Activated naive CD8-positive, alpha-beta T cell treated with anti-CD3 and anti-CD28 coated beads, Interleukin-2, amount 10 ng/mL, durations not matched to agents 7 days and 5 days (primary cell): ENCODE measurements around the gene IP6K3. TPM values are rescaled to one million over a fixed set of nuclear protein-coding genes. Genes with fewer than 3 reads are reported as not detected.
A peak's percentile ranks its signal among the peaks of the same experiment; 100 is the strongest.

Experiments used
- ATAC-seq: fragments of 150-1000 bp; cut with Tn5 transposase; one replicate; pipeline ENCODE4 v1.10.0; 2021; ENCODE audit warnings: low read depth, moderate library complexity
- POLR2A ChIA-PET: fragments of 350-600 bp; sonication (Branson Sonifier 250); formaldehyde crosslinking; loops from one replicate; lab custom pipeline; 2021; ENCODE audit warnings: antibody characterized with exemption; lab: Charles Lee
- DNase-seq: peaks from one replicate; pipeline ENCODE4 v3.0.0; 2021
- H3K27ac Mint-ChIP-seq: one replicate; pipeline ENCODE4 v1.8.0; 2022; ENCODE audit warnings: mild to moderate bottlenecking, mixed read lengths
- H3K27me3 Mint-ChIP-seq: one replicate; pipeline ENCODE4 v1.8.0; 2022; ENCODE audit warnings: mild to moderate bottlenecking, moderate library complexity, mixed read lengths
- H3K36me3 Mint-ChIP-seq: one replicate; pipeline ENCODE4 v1.8.0; 2021; ENCODE audit warnings: mild to moderate bottlenecking, mixed read lengths
- H3K4me1 Mint-ChIP-seq: one replicate; pipeline ENCODE4 v1.8.0; 2021; ENCODE audit warnings: mixed read lengths
- H3K4me3 Mint-ChIP-seq: one replicate; pipeline ENCODE4 v1.8.0; 2022; ENCODE audit warnings: mild to moderate bottlenecking, moderate library complexity, mixed read lengths
- H3K9me3 Mint-ChIP-seq: one replicate; pipeline ENCODE4 v1.8.0; 2021; ENCODE audit warnings: mixed read lengths
- microRNA-seq: library from miRNA; unstranded; fragments of <30 nt; microRNA quantifications from one replicate; pipeline ENCODE4 v1.2.0, GENCODE V29; 2022
- total RNA-seq, 2 experiments: library from RNA; stranded (reverse); gene quantifications; one replicate each; pipeline ENCODE4 v1.2.3, GENCODE V29; 2021

Gene IP6K3
- total RNA-seq, 2 experiments from 2014 or later, result not detected

DNA sequence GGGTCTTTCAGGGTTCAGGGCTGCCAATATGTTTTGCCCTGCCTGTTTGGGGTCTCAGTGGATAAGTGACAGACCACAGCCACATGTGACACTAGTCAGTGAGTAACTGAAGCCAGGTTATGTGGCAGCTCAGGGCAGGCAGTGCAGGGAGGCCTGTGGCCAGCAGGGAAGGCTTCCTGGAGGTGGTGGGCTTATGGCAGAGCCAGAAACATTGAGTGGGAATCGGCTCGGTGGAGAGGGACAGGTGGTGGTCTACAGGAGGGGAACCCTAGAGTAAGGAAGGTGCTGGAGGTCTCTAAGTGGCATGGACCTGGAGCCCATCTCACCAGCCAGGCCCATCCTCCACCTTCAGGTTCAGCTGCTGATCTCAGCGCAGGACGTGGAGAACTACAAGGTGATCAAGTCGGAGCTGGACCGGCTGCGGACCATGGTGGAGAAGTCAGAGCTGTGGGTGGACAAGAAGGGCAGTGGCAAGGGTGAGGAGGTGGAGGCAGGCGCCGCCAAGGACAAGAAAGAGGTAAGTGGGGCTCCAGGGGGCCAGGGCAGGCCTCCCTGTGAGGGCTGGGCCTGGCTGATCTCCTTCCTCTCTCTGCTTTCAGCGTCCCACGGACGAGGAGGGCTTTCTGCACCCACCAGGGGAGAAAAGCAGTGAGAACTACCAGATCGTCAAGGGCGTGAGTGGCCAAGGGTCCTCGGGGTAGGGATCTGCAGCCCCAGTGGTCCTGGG lies 70.1 kb downstream of the IP6K3 start:
- POLR2A ChIA-PET, result no interaction called here
- DNase-seq, result no peak
- Mint-ChIP-seq H3K27me3 (no peaks in the 10 kb centered on the region), H3K9me3 (no peaks in the 10 kb centered on the region), H3K4me1 (peaks cover 4% of the 10 kb centered on the region), H3K27ac (no peak overlapping the region), H3K4me3 (no peak overlapping the region), H3K36me3 (peaks cover 23% of the 10 kb centered on the region)
- no peak for ATAC-seq

- H3K4me1 Mint-ChIP-seq, result peaks cover 4% of the 10 kb centered on the region
- no peak overlapping the region for H3K27ac Mint-ChIP-seq
- no peak for DNase-seq
- H3K9me3 Mint-ChIP-seq, result no peaks in the 10 kb centered on the region
- H3K36me3 Mint-ChIP-seq, result peaks cover 23% of the 10 kb centered on the region
- POLR2A ChIA-PET, result no interaction called here
- no peak overlapping the region for H3K4me3 Mint-ChIP-seq
- no peaks in the 10 kb centered on the region for H3K27me3 Mint-ChIP-seq
- ATAC-seq, result no peak
Measured at GRCh38 chr6:33675968-33676367, 70.7 kb downstream of the IP6K3 start.

DNA sequence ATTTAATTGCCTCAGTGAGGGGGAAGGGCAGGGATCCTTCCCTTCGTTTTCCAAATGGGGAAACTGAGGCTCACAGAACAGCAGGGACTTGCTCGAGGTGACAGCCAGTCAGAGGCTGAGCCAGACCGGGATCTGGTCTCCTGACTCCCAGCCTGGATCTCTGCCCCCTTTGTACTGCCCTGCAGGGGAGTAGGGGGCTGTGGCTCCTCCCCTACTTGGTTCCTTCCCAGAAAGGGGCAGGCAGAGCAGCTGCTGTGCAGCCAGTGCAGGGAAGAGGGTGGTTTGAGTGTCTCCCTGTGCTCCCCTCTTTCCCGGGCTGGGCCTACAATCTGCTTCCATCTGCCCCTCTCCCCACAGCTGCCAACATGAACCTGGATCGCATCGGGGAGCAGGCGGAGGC lies 72.9 kb downstream of the IP6K3 start:
- Mint-ChIP-seq H3K27ac (no peak overlapping the region), H3K9me3 (no peaks in the 10 kb centered on the region), H3K27me3 (no peaks in the 10 kb centered on the region), H3K4me3 (no peak overlapping the region), H3K4me1 (peaks cover 5% of the 10 kb centered on the region), H3K36me3 (peaks cover 20% of the 10 kb centered on the region)
- POLR2A ChIA-PET, result no interaction called here
- ATAC-seq (no peak), DNase-seq (no peak)

DNA sequence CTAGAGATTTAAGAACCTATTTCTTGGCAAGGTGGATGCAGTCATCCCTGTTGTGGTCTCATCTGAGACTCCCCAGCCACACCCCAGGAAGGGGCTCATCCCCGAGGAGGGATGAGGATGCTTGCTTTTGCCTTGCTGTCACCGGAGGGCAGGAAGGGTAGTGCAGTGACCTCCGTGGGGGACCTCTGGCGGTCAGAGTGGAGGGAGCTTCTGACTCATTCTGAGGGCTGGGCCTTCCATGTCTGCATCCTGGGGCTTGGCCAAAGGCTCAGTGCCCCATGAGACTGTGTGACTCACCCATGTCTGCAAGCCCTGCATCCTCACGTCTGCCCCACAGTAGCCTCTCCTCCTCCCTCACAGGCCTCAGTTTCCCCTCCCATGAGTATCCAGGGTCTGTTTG lies 73.9 kb downstream of the IP6K3 start:
- Mint-ChIP-seq H3K27ac (no peak overlapping the region), H3K4me3 (no peak overlapping the region), H3K27me3 (no peaks in the 10 kb centered on the region), H3K36me3 (peaks cover 27% of the 10 kb centered on the region), H3K4me1 (peaks cover 8% of the 10 kb centered on the region), H3K9me3 (no peaks in the 10 kb centered on the region)
- DNase-seq (no peak), ATAC-seq (no peak)
- POLR2A ChIA-PET, result no interaction called here

- Mint-ChIP-seq H3K36me3 (peaks cover 23% of the 10 kb centered on the region), H3K4me1 (peaks cover 7% of the 10 kb centered on the region), H3K9me3 (no peaks in the 10 kb centered on the region), H3K27me3 (no peaks in the 10 kb centered on the region), H3K27ac (no peak overlapping the region), H3K4me3 (no peak overlapping the region)
- no peak for ATAC-seq
- no peak for DNase-seq
- POLR2A ChIA-PET, result no interaction called here
Measured at GRCh38 chr6:33671744-33672072, 75.0 kb downstream of the IP6K3 start.

Small RNAs within 50 kb of the gene (microRNA-seq; reads per million reads assigned to microRNA genes)
- 8.4 reads per million, percentile 9 among the genes with 10 or more reads in this experiment for gene MIR3934

Other genes with a start within 250 kb of the IP6K3 start
- gene BAK1, start 166.6 kb downstream of the IP6K3 start, total RNA-seq, result 10 to 100 TPM; 48.0 to 48.1 TPM
- 10 to 100 TPM; 61.4 to 61.8 TPM for gene ITPR3, start 125.6 kb downstream of the IP6K3 start, total RNA-seq
- gene UQCC2, start 35.2 kb downstream of the IP6K3 start, total RNA-seq, result 10 to 100 TPM; 60.9 to 64.0 TPM
- 10 to 100 TPM; 83.9 to 84.7 TPM for gene LEMD2, start 42.2 kb upstream of the IP6K3 start, total RNA-seq
- not detected for gene MLN, start 57.1 kb upstream of the IP6K3 start, total RNA-seq